Peyer's patch (tissue), 4 donors: ENCODE results near the gene SPDYE17.
"Not testable (repeated sequence)": the region's sequence is repeated elsewhere in the genome, so short reads cannot be mapped to it uniquely, and the experiment has no call there.

ENCODE experiments used
- CTCF ChIP-seq, 6 experiments: fragments of 450-650 bp in 4 of 6; fragments of 200-600 bp in 2 of 6; sonication (generic) in 1 of 6; IDR thresholded peaks; one replicate each; pipeline ENCODE4 v1.5.1; 2017 to 2019; ENCODE audit warnings: antibody characterized with exemption in 6 of 6, mild to moderate bottlenecking in 3 of 6, moderate library complexity in 1 of 6
- POLR2A ChIP-seq, 2 donors: fragments of 450-650 bp; IDR thresholded peaks; one replicate each; pipeline ENCODE4 v1.5.1; 2017; ENCODE audit warnings: antibody characterized with exemption in 2 of 2, mild to moderate bottlenecking in 2 of 2, moderate library complexity in 2 of 2

GRCh38 chr7:76982501-76982900 is 49.7 kb downstream of the SPDYE17 start:
- TF ChIP-seq CTCF, POLR2A (IDR thresholded peaks at IDR 0.05): not testable (repeated sequence)
